GM12878 (cell line): ENCODE results near the gene DNMT1. TPM values are rescaled to one million over a fixed set of nuclear protein-coding genes. Genes with fewer than 3 reads are reported as not detected.
"Not testable (repeated sequence)": the region's sequence is repeated elsewhere in the genome, so short reads cannot be mapped to it uniquely, and the experiment has no call there.

ENCODE experiments used
- ATAC-seq: fragments of 200-7000 bp; cut with Tn5 transposase; 3 replicates; pipeline ENCODE4 v1.9.1; 2020; ENCODE audit warnings: mild to moderate bottlenecking, moderate library complexity
- BruUV-seq: library from RNA; stranded (reverse); fragments of 400-500 nt; replicated peaks from 2 replicates; lab custom pipeline; 2021; lab: Mats Ljungman, UMichigan
- CTCF ChIA-PET: fragments of 300-600 bp; sonication (Branson Sonifier 250); formaldehyde crosslinking; extraction: SDS; loops from one replicate; lab custom pipeline; 2021; ENCODE audit warnings: inconsistent platforms; lab: Yijun Ruan, JAX
- POLR2A ChIA-PET: fragments of 350-600 bp; formaldehyde crosslinking; extraction: SDS; loops from one replicate; lab custom pipeline; 2021; ENCODE audit warnings: inconsistent platforms; lab: Charles Lee
- RAD21 ChIA-PET: fragments of 300-600 bp; sonication (Branson Sonifier 250); formaldehyde crosslinking; loops from one replicate; lab custom pipeline; 2023; ENCODE audit warnings: antibody characterized with exemption; ENCODE audit not compliant: unreplicated experiment; lab: Charles Lee
- SMC1A ChIA-PET: fragments of 300-600 bp; sonication (Branson Sonifier 250); formaldehyde crosslinking; loops from one replicate; lab custom pipeline; 2023; ENCODE audit not compliant: unreplicated experiment, uncharacterized antibody; lab: Charles Lee
- DNase-seq: peaks from one replicate; pipeline ENCODE4 v3.0.0-alpha.2; 2011; ENCODE audit warnings: low read depth, low spot score
- FAIRE-seq: peaks from 3 replicates; lab custom pipeline; 2011; peaks lifted over from hg19 to GRCh38; lab: Jason Lieb, UNC
- H2AFZ ChIP-seq: 2 replicates; pipeline ENCODE4 v1.6.0; 2011; ENCODE audit warnings: low read depth, low read length, control low read depth; ENCODE audit not compliant: control insufficient read depth
- H3K27ac ChIP-seq: 2 replicates; pipeline ENCODE4 v1.5.1; 2011; ENCODE audit warnings: control low read depth; ENCODE audit not compliant: control insufficient read depth, insufficient read depth
- H3K27me3 ChIP-seq, 2 experiments: replicated peaks in 1 of 2; 2 replicates each; pipeline versions ENCODE4 v1.6.0 to v1.6.1; 2011; ENCODE audit warnings: low read length in 1 of 2; ENCODE audit not compliant: control insufficient read depth in 2 of 2, insufficient read depth in 2 of 2
- H3K36me3 ChIP-seq, 2 experiments: 2 replicates each; pipeline ENCODE4 v1.5.1; 2011; ENCODE audit warnings: low read length in 1 of 2; ENCODE audit not compliant: control insufficient read depth in 2 of 2, insufficient read depth in 2 of 2
- H3K4me1 ChIP-seq: 2 replicates; pipeline ENCODE4 v1.6.1; 2011; ENCODE audit warnings: mild to moderate bottlenecking, low read length, moderate library complexity, mixed read lengths; ENCODE audit not compliant: control insufficient read depth, insufficient read depth
- H3K4me2 ChIP-seq: 2 replicates; pipeline ENCODE4 v1.6.0; 2011; ENCODE audit warnings: control low read depth; ENCODE audit not compliant: control insufficient read depth, insufficient read depth
- H3K4me3 ChIP-seq: fragments of 200-600 bp; sonication (generic); 2 replicates; pipeline ENCODE4 v1.5.1; 2016
- H3K79me2 ChIP-seq: 2 replicates; pipeline ENCODE4 v1.6.0; 2011; ENCODE audit warnings: low read length; ENCODE audit not compliant: control insufficient read depth, insufficient read depth
- H3K9ac ChIP-seq: 2 replicates; pipeline ENCODE4 v1.8.0; 2011; ENCODE audit warnings: low read length, control low read depth, mixed read lengths; ENCODE audit not compliant: control insufficient read depth, insufficient read depth
- H3K9me3 ChIP-seq: replicated peaks from 3 replicates; pipeline ENCODE4 v1.5.1; 2011; ENCODE audit warnings: mild to moderate bottlenecking, low read length; ENCODE audit not compliant: control insufficient read depth, insufficient read depth
- H4K20me1 ChIP-seq: 2 replicates; pipeline ENCODE4 v1.6.0; 2011; ENCODE audit not compliant: control insufficient read depth, insufficient read depth
- BHLHE40 ChIP-seq, 2 experiments: fragments of 450-650 bp in 1 of 2; IDR thresholded peaks; 2 replicates each; pipeline ENCODE4 v1.6.1; 2011 to 2017; ENCODE audit warnings: low read depth in 2 of 2, borderline replicate concordance in 1 of 2, improper control_type of control experiment in 1 of 2, low read length in 1 of 2, mild to moderate bottlenecking in 1 of 2
- CBX5 ChIP-seq: sonication (generic); IDR thresholded peaks from 2 replicates; pipeline ENCODE4 v1.6.1; 2016; ENCODE audit warnings: low read depth, moderate library complexity, mild to moderate bottlenecking, inconsistent platforms
- MYB ChIP-seq: fragments of 150-350 bp; IDR thresholded peaks from 2 replicates; pipeline ENCODE4 v1.6.1; 2014; ENCODE audit warnings: mild to moderate bottlenecking, low read depth, low read length, borderline replicate concordance
- MYC ChIP-seq: IDR thresholded peaks from 2 replicates; pipeline ENCODE4 v1.6.1; 2011; ENCODE audit warnings: mild to moderate bottlenecking, low read length, moderate library complexity, inconsistent platforms; ENCODE audit not compliant: insufficient read depth, insufficient replicate concordance, insufficient read length, severe bottlenecking
- NKRF ChIP-seq: fragments of 450-650 bp; conservative IDR thresholded peaks from 2 replicates; pipeline ENCODE4 v1.6.1; 2017; ENCODE audit warnings: mild to moderate bottlenecking, moderate library complexity
- PML ChIP-seq: IDR thresholded peaks from 2 replicates; pipeline ENCODE4 v1.6.1; 2012; ENCODE audit warnings: low read length, inconsistent platforms
- POLR2AphosphoS5 ChIP-seq: IDR thresholded peaks from 2 replicates; pipeline ENCODE4 v1.6.1; 2011; ENCODE audit warnings: mild to moderate bottlenecking, low read length, inconsistent platforms
- POU2F2 ChIP-seq: IDR thresholded peaks from 3 replicates; pipeline ENCODE4 v1.6.1; 2011; ENCODE audit warnings: low read depth, mild to moderate bottlenecking, low read length, borderline replicate concordance
- SIX5 ChIP-seq: IDR thresholded peaks from 2 replicates; pipeline ENCODE4 v1.6.1; 2011; ENCODE audit warnings: mild to moderate bottlenecking, low read depth, low read length, moderate library complexity; ENCODE audit not compliant: severe bottlenecking
- WGBS: methylation state at CpG from one replicate; pipeline ENCODE4 v1.1.6; 2016; ENCODE audit warnings: low lambda C conversion rate; ENCODE audit not compliant: insufficient replicate concordance, insufficient coverage; ENCODE audit errors: missing lambda C conversion rate; 5-methylcytosine and 5-hydroxymethylcytosine counted together
- in situ Hi-C: fragments of 300-500 bp; cut with MboI; formaldehyde crosslinking; loops from 9 replicates; pipeline ENCODE4 v1.14.3; 2018; ENCODE audit warnings: mixed read lengths
- intact Hi-C: fragments of 100-400 bp; cut with micrococcal nuclease; formaldehyde crosslinking; loops from one replicate; pipeline ENCODE4 v1.14.2; 2022; ENCODE audit not compliant: unreplicated experiment
- polyA plus RNA-seq, 11 experiments: library from polyadenylated mRNA; depleted of rRNA in 4 of 11; unstranded in 6 of 11; stranded (reverse) in 5 of 11; fragments of >200 nt; fragmentation: Nextera tagmentation in 4 of 11; fragmentation: Illumina TruSeq in 1 of 11; extraction: Ambion mirVana in 4 of 11; extraction: Trizol in 1 of 11; gene quantifications; 1 replicate in 1 of 11; 2 replicates in 10 of 11; pipeline versions ENCODE4 v1.2.1 to v1.2.3, GENCODE V29; 2011 to 2016; ENCODE audit warnings: inconsistent platforms in 2 of 11, missing spikeins in 2 of 11, low read depth in 1 of 11
- total RNA-seq, 4 experiments: library from RNA; depleted of rRNA in 3 of 4; stranded (reverse); fragments of >200 nt in 3 of 4; fragmentation: Illumina TruSeq in 1 of 4; extraction: Trizol in 1 of 4; gene quantifications; 2 replicates each; pipeline versions ENCODE4 v1.2.1 to v1.2.3, GENCODE V29; 2013 to 2021

Gene DNMT1
- total and polyA plus RNA-seq, 10 of the 15 experiments (the other 5 are each of a cell fraction or from before 2014, with no cell fraction given), result 70.0 to 290 (median 133) TPM

DNA sequence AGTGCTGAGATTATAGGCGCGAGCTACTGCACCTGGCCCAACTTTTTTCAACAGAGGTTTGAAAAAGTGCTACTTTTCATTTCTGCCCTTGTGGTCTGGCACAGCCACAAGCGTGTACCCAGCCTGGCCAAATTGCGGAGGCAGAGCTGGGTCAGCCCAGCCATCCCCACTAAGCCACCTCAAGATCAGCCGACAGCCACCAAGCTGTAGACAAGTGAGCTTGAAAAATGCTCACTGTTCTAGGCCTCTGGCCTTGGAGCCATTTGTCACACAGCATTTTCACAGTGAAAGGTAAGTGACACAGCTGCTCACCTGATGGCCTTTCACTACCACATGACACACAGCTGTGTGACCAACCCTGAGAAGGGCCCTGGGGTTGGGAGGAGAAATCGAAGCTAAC, 27.3 kb downstream of the DNMT1 start (continued):
- no peak for TF ChIP-seq MYC
- TF ChIP-seq BHLHE40 (IDR thresholded peaks at IDR 0.05; ENCODE audit: borderline replicate concordance in 1 of 2, low read depth in 2 of 2, low read length in 1 of 2), result no peak
- TF ChIP-seq PML, result no peak
- TF ChIP-seq SIX5, result no peak
- TF ChIP-seq POU2F2, result no peak
- no peak for TF ChIP-seq NKRF
- no peak for TF ChIP-seq POLR2AphosphoS5
- TF ChIP-seq CBX5, result no peak
- no peak for TF ChIP-seq MYB

DNA sequence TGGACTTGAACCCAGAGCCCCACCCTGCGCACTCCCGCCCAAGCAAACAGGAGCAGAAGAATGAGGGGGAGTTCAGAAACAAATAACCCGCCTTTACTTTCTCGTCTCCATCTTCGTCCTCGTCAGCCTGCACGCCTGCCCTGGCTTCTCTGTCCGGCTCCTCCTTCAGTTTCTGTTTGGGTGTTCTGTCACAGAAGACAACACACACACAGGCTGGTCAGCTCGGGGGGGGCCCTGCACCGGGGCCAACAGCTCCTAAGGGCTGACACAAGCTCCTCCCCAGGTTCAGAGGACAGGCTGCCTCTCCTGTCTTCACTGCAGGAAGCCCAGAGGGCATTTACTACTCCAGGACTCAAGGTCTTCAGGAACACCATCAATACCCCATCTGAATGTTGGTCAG, 28.3 kb downstream of the DNMT1 start:
- SMC1A ChIA-PET, H3K9me3 ChIP-seq, H3K79me2 ChIP-seq, BruUV-seq, H3K27me3 ChIP-seq, H3K4me1 ChIP-seq, intact Hi-C loops, H4K20me1 ChIP-seq, H3K4me2 ChIP-seq, H3K9ac ChIP-seq, POLR2A ChIA-PET, in situ Hi-C loops, DNase-seq, H3K4me3 ChIP-seq, H3K27ac ChIP-seq, ATAC-seq, FAIRE-seq, H2AFZ ChIP-seq: not testable (repeated sequence)
- ChIA-PET RAD21 (interaction anchor here (0.8 kb wide), 1 partner anchor 84 kb away, joined by 3 read pairs; no protein-coding TSS in a partner anchor), CTCF (interaction anchor here (0.9 to 3.8 kb wide), 2 partner anchors 84 to 533 kb away, joined by 3 to 16 read pairs; no protein-coding TSS in a partner anchor)
- WGBS, result 84% methylated on average over 8 of the region's 10 CpGs
- peaks cover 36 to 37% of the 10 kb centered on the region in 2 experiments for H3K36me3 ChIP-seq
